IMR-90 (cell line): ENCODE data around the gene HERPUD1. TPM values are rescaled to one million over a fixed set of nuclear protein-coding genes. Genes with fewer than 3 reads are reported as not detected.
A peak's percentile ranks its signal among the peaks of the same experiment; 100 is the strongest.

Source experiments
- ATAC-seq: fragments of 200-7000 bp; cut with Tn5 transposase; 2 replicates; pipeline ENCODE4 v1.9.1; 2020; ENCODE audit warnings: low read depth, mild to moderate bottlenecking, moderate library complexity
- BruUV-seq: library from RNA; stranded (reverse); fragments of 400-500 nt; replicated peaks from 2 replicates; lab custom pipeline; 2021; lab: Mats Ljungman, UMichigan
- CTCF ChIA-PET: fragments of 300-600 bp; formaldehyde crosslinking; extraction: SDS; loops from one replicate; lab custom pipeline; 2021; ENCODE audit warnings: antibody characterized with exemption; lab: Yijun Ruan, JAX
- POLR2A ChIA-PET: fragments of 300-600 bp; sonication (Branson Sonifier 250); formaldehyde crosslinking; loops from one replicate; lab custom pipeline; 2022; ENCODE audit warnings: antibody characterized with exemption; ENCODE audit not compliant: unreplicated experiment; lab: Charles Lee
- DNase-seq: peaks from one replicate; pipeline ENCODE4 v3.0.0; 2013
- H2AFZ ChIP-seq: replicated peaks from 2 replicates; pipeline ENCODE3; 2013; ENCODE audit warnings: low read length, mild to moderate bottlenecking; ENCODE audit not compliant: poor library complexity
- H2AK5ac ChIP-seq: 2 replicates; pipeline ENCODE4 v1.6.1; 2013; ENCODE audit warnings: low read depth, low read length, inconsistent platforms
- H2AK9ac ChIP-seq: replicated peaks from 2 replicates; pipeline ENCODE3; 2013; ENCODE audit warnings: mild to moderate bottlenecking, low read depth, low read length, moderate library complexity; ENCODE audit not compliant: poor library complexity
- H2BK120ac ChIP-seq: 2 replicates; pipeline ENCODE4 v1.6.1; 2013; ENCODE audit warnings: low read depth, low read length, inconsistent platforms
- H2BK15ac ChIP-seq: 3 replicates; pipeline ENCODE4 v1.6.1; 2013; ENCODE audit warnings: low read depth, low read length, inconsistent platforms
- H2BK20ac ChIP-seq: 2 replicates; pipeline ENCODE4 v1.6.1; 2013; ENCODE audit warnings: low read depth, mild to moderate bottlenecking, inconsistent platforms, low read length, moderate library complexity
- H2BK5ac ChIP-seq: 2 replicates; pipeline ENCODE4 v1.6.1; 2013; ENCODE audit warnings: mild to moderate bottlenecking, low read depth, low read length, inconsistent platforms; ENCODE audit not compliant: poor library complexity, severe bottlenecking
- H3K14ac ChIP-seq: replicated peaks from 2 replicates; pipeline ENCODE4 v1.6.1; 2013; ENCODE audit warnings: low read depth, low read length, inconsistent platforms
- H3K18ac ChIP-seq: 2 replicates; pipeline ENCODE4 v1.6.1; 2013; ENCODE audit warnings: low read depth, low read length, control low read depth
- H3K23ac ChIP-seq: 2 replicates; pipeline ENCODE4 v1.6.1; 2013; ENCODE audit warnings: low read depth, low read length, inconsistent platforms
- H3K27ac ChIP-seq: 2 replicates; pipeline ENCODE4 v1.5.1; 2013; ENCODE audit warnings: mild to moderate bottlenecking, control low read depth, low read length; ENCODE audit not compliant: insufficient read depth
- H3K27me3 ChIP-seq: 2 replicates; pipeline ENCODE4 v1.6.1; 2013; ENCODE audit warnings: low read length; ENCODE audit not compliant: control insufficient read depth, insufficient read depth
- H3K36me3 ChIP-seq: 2 replicates; pipeline ENCODE4 v1.6.1; 2013; ENCODE audit warnings: low read length, mixed read lengths; ENCODE audit not compliant: control insufficient read depth, insufficient read depth
- H3K4ac ChIP-seq: 2 replicates; pipeline ENCODE4 v1.6.1; 2013; ENCODE audit warnings: low read depth, low read length, inconsistent platforms
- H3K4me1 ChIP-seq: 2 replicates; pipeline ENCODE4 v1.6.1; 2013; ENCODE audit warnings: low read length, mixed read lengths; ENCODE audit not compliant: control insufficient read depth, insufficient read depth
- H3K4me2 ChIP-seq: 2 replicates; pipeline ENCODE4 v1.6.1; 2013; ENCODE audit warnings: low read depth, mild to moderate bottlenecking, control low read depth, low read length, moderate library complexity
- H3K4me3 ChIP-seq: 2 replicates; pipeline ENCODE4 v1.5.1; 2013; ENCODE audit warnings: low read depth, mild to moderate bottlenecking, control low read depth, low read length, moderate library complexity; ENCODE audit not compliant: insufficient read depth
- H3K56ac ChIP-seq: 2 replicates; pipeline ENCODE4 v1.6.1; 2013; ENCODE audit warnings: low read length, inconsistent platforms; ENCODE audit not compliant: insufficient read depth; ENCODE audit errors: extremely low read depth
- H3K79me1 ChIP-seq, 2 experiments: 2 replicates each; pipeline ENCODE4 v1.6.1; 2013; ENCODE audit warnings: low read length in 2 of 2, inconsistent platforms in 1 of 2, low read depth in 1 of 2
- H3K9ac ChIP-seq: 2 replicates; pipeline ENCODE4 v1.6.1; 2013; ENCODE audit warnings: low read depth, low read length, control low read depth
- H3K9me1 ChIP-seq: 2 replicates; pipeline ENCODE4 v1.6.1; 2013; ENCODE audit warnings: low read length, inconsistent platforms; ENCODE audit not compliant: insufficient read depth
- H3K9me3 ChIP-seq: 2 replicates; pipeline ENCODE4 v1.6.1; 2013; ENCODE audit warnings: low read length; ENCODE audit not compliant: control insufficient read depth, insufficient read depth
- H4K20me1 ChIP-seq: 2 replicates; pipeline ENCODE4 v1.6.1; 2013; ENCODE audit warnings: low read length, inconsistent platforms; ENCODE audit not compliant: insufficient read depth
- H4K5ac ChIP-seq: 2 replicates; pipeline ENCODE4 v1.6.1; 2013; ENCODE audit warnings: mild to moderate bottlenecking, low read depth, low read length, control low read depth
- H4K8ac ChIP-seq, 2 experiments: 2 replicates each; pipeline ENCODE4 v1.6.1; 2013; ENCODE audit warnings: low read depth in 2 of 2, low read length in 2 of 2, control low read depth in 1 of 2, inconsistent platforms in 1 of 2
- H4K91ac ChIP-seq: 2 replicates; pipeline ENCODE4 v1.6.1; 2013; ENCODE audit warnings: low read depth, low read length, inconsistent platforms; ENCODE audit not compliant: insufficient read depth
- BHLHE40 ChIP-seq: fragments of 150-350 bp; IDR thresholded peaks from 2 replicates; pipeline ENCODE4 v1.6.1; 2016; ENCODE audit warnings: mild to moderate bottlenecking, low read depth, low read length
- CEBPB ChIP-seq: IDR thresholded peaks from 2 replicates; pipeline ENCODE4 v1.6.1; 2012; ENCODE audit warnings: low read depth, low read length, improper control_type of control experiment
- CHD1 ChIP-seq: IDR thresholded peaks from 2 replicates; pipeline ENCODE4 v1.6.1; 2012; ENCODE audit warnings: low read depth, low read length, improper control_type of control experiment
- FOS ChIP-seq: fragments of 150-350 bp; IDR thresholded peaks from 2 replicates; pipeline ENCODE4 v1.6.1; 2016; ENCODE audit warnings: low read depth, low read length
- MAFK ChIP-seq: IDR thresholded peaks from 2 replicates; pipeline ENCODE4 v1.6.1; 2012; ENCODE audit warnings: low read depth, low read length, improper control_type of control experiment
- MXI1 ChIP-seq: IDR thresholded peaks from 2 replicates; pipeline ENCODE4 v1.6.1; 2012; ENCODE audit warnings: low read depth, mild to moderate bottlenecking, low read length, moderate library complexity, borderline replicate concordance
- NFE2L2 ChIP-seq: fragments of 150-350 bp; IDR thresholded peaks from 2 replicates; pipeline ENCODE4 v1.6.1; 2016; ENCODE audit warnings: low read depth, mild to moderate bottlenecking, low read length
- POLR2A ChIP-seq: IDR thresholded peaks from 2 replicates; pipeline ENCODE4 v1.6.1; 2012; ENCODE audit warnings: mild to moderate bottlenecking, low read depth, low read length
- RAD21 ChIP-seq: IDR thresholded peaks from 2 replicates; pipeline ENCODE4 v1.6.1; 2012; ENCODE audit warnings: low read length, improper control_type of control experiment
- RCOR1 ChIP-seq: IDR thresholded peaks from 2 replicates; pipeline ENCODE4 v1.6.1; 2012; ENCODE audit warnings: mild to moderate bottlenecking, low read length, improper control_type of control experiment; ENCODE audit not compliant: insufficient replicate concordance
- RFX5 ChIP-seq: IDR thresholded peaks from 2 replicates; pipeline ENCODE4 v1.8.0; 2012; ENCODE audit warnings: low read depth, mild to moderate bottlenecking, low read length, moderate library complexity
- SMC3 ChIP-seq: fragments of 150-350 bp; IDR thresholded peaks from 2 replicates; pipeline ENCODE4 v1.6.1; 2016; ENCODE audit warnings: low read depth, mild to moderate bottlenecking, antibody characterized with exemption, low read length, moderate library complexity
- WGBS, 2 experiments: methylation state at CpG; one replicate each; pipeline versions ENCODE4 v1.1.5 to v1.1.7; 2013; ENCODE audit warnings: missing lambda C conversion rate in 2 of 2; ENCODE audit not compliant: insufficient read length in 1 of 2; ENCODE audit errors: extremely low coverage in 2 of 2; 5-methylcytosine and 5-hydroxymethylcytosine counted together
- dilution Hi-C: fragments of 300-500 bp; cut with HindIII; formaldehyde crosslinking; loops from one replicate; pipeline ENCODE4 v1.14.3; 2018; ENCODE audit warnings: low sequenced_read_pairs; ENCODE audit not compliant: unreplicated experiment
- in situ Hi-C: fragments of 300-500 bp; cut with MboI; formaldehyde crosslinking; loops from 3 replicates; pipeline ENCODE4 v1.14.3; 2019; ENCODE audit warnings: low sequenced_read_pairs, inconsistent platforms, mixed read lengths
- intact Hi-C: fragments of 100-400 bp; cut with micrococcal nuclease; formaldehyde crosslinking; loops from 2 replicates; pipeline ENCODE4 v1.10.0; 2022
- polyA plus RNA-seq, 3 experiments: library from polyadenylated mRNA; depleted of rRNA; stranded (reverse); fragments of >200 nt; gene quantifications; 2 replicates each; pipeline ENCODE4 v1.2.3, GENCODE V29; 2012; ENCODE audit warnings: low replicate concordance in 1 of 3
- total RNA-seq: library from RNA; depleted of rRNA; stranded (reverse); fragments of >200 nt; gene quantifications from 2 replicates; pipeline ENCODE4 v1.2.3, GENCODE V29; 2012
- TF ChIP-seq, protein P1 (sequence below): fragments of 150-350 bp; IDR thresholded peaks from 2 replicates; pipeline ENCODE4 v1.6.1; 2017; ENCODE audit warnings: mild to moderate bottlenecking, antibody characterized with exemption, low read length, low read depth
- TF ChIP-seq, protein P2 (sequence below): fragments of 150-350 bp; IDR thresholded peaks from 2 replicates; pipeline ENCODE4 v1.6.1; 2016; ENCODE audit warnings: low read depth, mild to moderate bottlenecking, low read length, moderate library complexity, borderline replicate concordance
- TF ChIP-seq, protein P3 (sequence below): conservative IDR thresholded peaks from 2 replicates; pipeline ENCODE4 v1.5.1; 2012; ENCODE audit warnings: mild to moderate bottlenecking, low read depth, low read length, improper control_type of control experiment

The HERPUD1 gene
- total and polyA plus RNA-seq, 2 of the 4 experiments (the other 2 are of a cell fraction), result 130 to 148 TPM

DNA sequence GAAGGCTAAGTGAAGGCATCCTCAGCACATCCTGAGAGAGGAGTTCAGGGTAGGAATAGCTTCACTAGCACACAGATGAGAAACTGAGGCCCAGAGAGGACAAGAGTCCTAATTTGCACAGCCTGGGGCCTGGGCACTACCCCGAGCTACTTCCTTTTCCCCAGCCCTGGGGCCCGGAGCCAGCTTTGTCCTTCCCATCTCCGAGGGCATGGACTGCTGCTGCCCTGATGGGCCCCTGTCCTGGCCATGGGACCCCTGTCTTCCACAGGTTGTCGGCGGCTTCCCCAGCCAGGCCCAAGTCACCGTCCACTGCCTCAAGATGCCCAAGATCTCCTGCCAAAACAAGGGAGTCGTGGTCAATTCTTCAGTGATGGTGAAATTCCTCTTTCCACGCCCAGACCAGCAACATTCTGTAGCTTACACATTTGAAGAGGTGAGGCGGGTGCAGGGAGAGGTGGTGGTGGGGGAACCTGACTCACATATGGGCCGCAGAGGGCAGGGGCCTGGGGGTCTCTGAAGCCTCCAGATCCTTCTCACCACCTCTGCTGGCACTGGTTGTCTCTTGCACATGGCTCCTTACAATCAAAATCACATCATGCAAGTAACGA is 46.0 kb downstream of the HERPUD1 start:
- Histone ChIP-seq H3K23ac (no peak overlapping the region), H2BK20ac (no peak overlapping the region), H2BK120ac (no peak overlapping the region), H4K8ac (no peak overlapping the region), H2BK5ac (no peak overlapping the region), H3K36me3 (no peaks in the 10 kb centered on the region), H3K9ac (no peak overlapping the region), H2BK15ac (no peak overlapping the region), H4K20me1 (no peaks in the 10 kb centered on the region), H4K5ac (no peak overlapping the region), H4K91ac (no peak overlapping the region), H3K4me2 (no peak overlapping the region), H2AK9ac (no peak overlapping the region), H3K4me1 (no peaks in the 10 kb centered on the region), H3K9me1 (no peaks in the 10 kb centered on the region), H3K18ac (no peak overlapping the region), H3K4me3 (no peak overlapping the region), H2AK5ac (no peak overlapping the region; the same call in 1 of the 2 replicates), H3K79me1 (no peaks in the 10 kb centered on the region), H3K4ac (no peak overlapping the region), H3K9me3 (no peaks in the 10 kb centered on the region), H2AFZ (peak overlapping the region; percentile 40), H3K27ac (no peak overlapping the region), H3K14ac (no peak overlapping the region), H3K56ac (no peak overlapping the region), H3K27me3 (peaks cover 2% of the 10 kb centered on the region; the same call in 1 of the 2 replicates)
- dilution Hi-C loops (no loop called here), intact Hi-C loops (no loop called here), in situ Hi-C loops (no loop called here)
- DNase-seq, result no peak
- CTCF ChIA-PET, result no interaction called here
- POLR2A ChIA-PET, result no interaction called here
- 81% methylated on average over 5 of the region's 11 CpGs; no CpG with 5 or more reads in 1 of the 2 experiments for WGBS, 2 experiments
- BruUV-seq, result no TSS peak
- no peak for ATAC-seq
- TF ChIP-seq RCOR1 (no peak), CEBPB (no peak), NFE2L2 (no peak), CHD1 (no peak), MXI1 (no peak), FOS (no peak), BHLHE40 (no peak), RFX5 (no peak), SMC3 (no peak), RAD21 (no peak), POLR2A (no peak), MAFK (no peak)
- TF ChIP-seq, protein P1, sequence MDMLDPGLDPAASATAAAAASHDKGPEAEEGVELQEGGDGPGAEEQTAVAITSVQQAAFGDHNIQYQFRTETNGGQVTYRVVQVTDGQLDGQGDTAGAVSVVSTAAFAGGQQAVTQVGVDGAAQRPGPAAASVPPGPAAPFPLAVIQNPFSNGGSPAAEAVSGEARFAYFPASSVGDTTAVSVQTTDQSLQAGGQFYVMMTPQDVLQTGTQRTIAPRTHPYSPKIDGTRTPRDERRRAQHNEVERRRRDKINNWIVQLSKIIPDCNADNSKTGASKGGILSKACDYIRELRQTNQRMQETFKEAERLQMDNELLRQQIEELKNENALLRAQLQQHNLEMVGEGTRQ, result no peak
- TF ChIP-seq, protein P2, sequence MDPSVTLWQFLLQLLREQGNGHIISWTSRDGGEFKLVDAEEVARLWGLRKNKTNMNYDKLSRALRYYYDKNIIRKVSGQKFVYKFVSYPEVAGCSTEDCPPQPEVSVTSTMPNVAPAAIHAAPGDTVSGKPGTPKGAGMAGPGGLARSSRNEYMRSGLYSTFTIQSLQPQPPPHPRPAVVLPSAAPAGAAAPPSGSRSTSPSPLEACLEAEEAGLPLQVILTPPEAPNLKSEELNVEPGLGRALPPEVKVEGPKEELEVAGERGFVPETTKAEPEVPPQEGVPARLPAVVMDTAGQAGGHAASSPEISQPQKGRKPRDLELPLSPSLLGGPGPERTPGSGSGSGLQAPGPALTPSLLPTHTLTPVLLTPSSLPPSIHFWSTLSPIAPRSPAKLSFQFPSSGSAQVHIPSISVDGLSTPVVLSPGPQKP, result no peak
- TF ChIP-seq, protein P3, sequence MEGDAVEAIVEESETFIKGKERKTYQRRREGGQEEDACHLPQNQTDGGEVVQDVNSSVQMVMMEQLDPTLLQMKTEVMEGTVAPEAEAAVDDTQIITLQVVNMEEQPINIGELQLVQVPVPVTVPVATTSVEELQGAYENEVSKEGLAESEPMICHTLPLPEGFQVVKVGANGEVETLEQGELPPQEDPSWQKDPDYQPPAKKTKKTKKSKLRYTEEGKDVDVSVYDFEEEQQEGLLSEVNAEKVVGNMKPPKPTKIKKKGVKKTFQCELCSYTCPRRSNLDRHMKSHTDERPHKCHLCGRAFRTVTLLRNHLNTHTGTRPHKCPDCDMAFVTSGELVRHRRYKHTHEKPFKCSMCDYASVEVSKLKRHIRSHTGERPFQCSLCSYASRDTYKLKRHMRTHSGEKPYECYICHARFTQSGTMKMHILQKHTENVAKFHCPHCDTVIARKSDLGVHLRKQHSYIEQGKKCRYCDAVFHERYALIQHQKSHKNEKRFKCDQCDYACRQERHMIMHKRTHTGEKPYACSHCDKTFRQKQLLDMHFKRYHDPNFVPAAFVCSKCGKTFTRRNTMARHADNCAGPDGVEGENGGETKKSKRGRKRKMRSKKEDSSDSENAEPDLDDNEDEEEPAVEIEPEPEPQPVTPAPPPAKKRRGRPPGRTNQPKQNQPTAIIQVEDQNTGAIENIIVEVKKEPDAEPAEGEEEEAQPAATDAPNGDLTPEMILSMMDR, result no peak
